OCI-LY3 (cell line): Measurements from ENCODE around the gene GALNTL6.

Experiments
- H2AFZ ChIP-seq: fragments of 200-600, 300-600 bp; shearing (Covaris generic); 2 replicates; pipeline ENCODE4 v1.6.0; 2014; ENCODE audit warnings: antibody characterized with exemption, low read depth, low read length
- H3K27ac ChIP-seq: fragments of 200-600, 300-600 bp; sonication (generic); 2 replicates; pipeline ENCODE4 v1.5.1; 2014; ENCODE audit warnings: mild to moderate bottlenecking, low read length, moderate library complexity, mixed read lengths
- H3K27me3 ChIP-seq: fragments of 200-600, 300-600 bp; sonication (generic); 2 replicates; pipeline ENCODE4 v1.6.1; 2014; ENCODE audit warnings: low read depth, low read length, mixed read lengths
- H3K36me3 ChIP-seq: fragments of 200-600, 300-600 bp; sonication (generic); replicated peaks from 2 replicates; pipeline ENCODE3; 2014; ENCODE audit warnings: low read depth, low read length, mixed read lengths
- H3K4me1 ChIP-seq: fragments of 300-600, 200-600 bp; sonication (generic); 2 replicates; pipeline ENCODE4 v1.6.1; 2014; ENCODE audit warnings: low read length, mixed read lengths
- H3K4me2 ChIP-seq: fragments of 200-600, 300-600 bp; sonication (generic); 2 replicates; pipeline ENCODE4 v1.6.1; 2014; ENCODE audit warnings: low read length, mixed read lengths
- H3K4me3 ChIP-seq: fragments of 300-600, 200-600 bp; sonication (generic); 2 replicates; pipeline ENCODE4 v1.5.1; 2014; ENCODE audit warnings: antibody characterized with exemption, mild to moderate bottlenecking, low read length, moderate library complexity
- H3K79me2 ChIP-seq: fragments of 300-600, 200-600 bp; shearing (Covaris generic); 2 replicates; pipeline ENCODE4 v1.6.1; 2014; ENCODE audit warnings: mild to moderate bottlenecking, low read length, mixed read lengths
- H3K9ac ChIP-seq: fragments of 300-600, 200-600 bp; shearing (Covaris generic); 2 replicates; pipeline ENCODE4 v1.6.0; 2014; ENCODE audit warnings: mild to moderate bottlenecking, low read length, moderate library complexity
- H3K9me3 ChIP-seq: fragments of 200-600, 300-600 bp; shearing (Covaris generic); 2 replicates; pipeline ENCODE4 v1.6.1; 2014; ENCODE audit warnings: low read length, mixed read lengths; ENCODE audit not compliant: insufficient read depth
- H4K20me1 ChIP-seq: fragments of 200-600, 300-600 bp; sonication (generic); 2 replicates; pipeline ENCODE4 v1.6.1; 2016; ENCODE audit warnings: low read length, mixed read lengths; ENCODE audit not compliant: insufficient read depth
- EZH2phosphoT487 ChIP-seq: fragments of 200-600 bp; shearing (Covaris generic); IDR thresholded peaks from 2 replicates; pipeline ENCODE4 v1.6.1; 2018; ENCODE audit warnings: antibody characterized with exemption, mixed run types, low read depth
- TF ChIP-seq, protein P1 (sequence below): fragments of 200-600, 300-600 bp; sonication (generic); IDR thresholded peaks from 2 replicates; pipeline ENCODE4 v1.5.1; 2014; ENCODE audit warnings: antibody characterized with exemption, low read length, low read depth

The GALNTL6 gene

DNA sequence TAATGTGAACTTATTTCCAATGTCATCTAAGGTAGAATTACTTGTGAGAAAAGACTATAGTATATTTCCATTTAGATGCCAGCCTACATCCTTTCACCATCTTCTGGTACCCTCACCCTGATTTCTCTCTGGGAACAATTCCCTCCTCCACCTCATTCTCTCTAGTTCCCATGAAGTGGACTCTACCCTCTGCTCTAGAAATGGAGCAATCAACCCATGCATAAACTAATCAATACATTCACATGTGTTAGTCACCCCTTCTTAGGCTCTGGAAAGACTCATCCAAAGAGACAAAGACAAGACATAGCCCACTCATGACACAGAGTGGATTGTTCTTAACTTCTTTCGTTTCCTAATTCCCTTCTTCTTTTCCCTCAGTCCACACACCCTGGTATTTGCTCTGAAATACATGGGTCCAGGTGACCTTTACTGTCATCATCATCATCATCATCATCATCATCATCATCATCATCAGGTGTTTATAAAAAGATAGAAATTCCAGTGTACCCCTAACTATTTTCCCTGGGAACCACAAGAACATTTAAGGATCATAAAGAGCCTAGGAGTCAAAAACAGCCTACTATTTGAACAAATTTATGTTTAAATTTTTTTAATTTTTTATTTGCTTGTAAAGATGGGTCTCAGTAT is 1056.5 kb downstream of the GALNTL6 start:
- Histone ChIP-seq H3K4me2 (no peak overlapping the region), H3K27ac (no peak overlapping the region), H3K4me1 (no peaks in the 10 kb centered on the region), H2AFZ (no peak overlapping the region), H3K79me2 (no peaks in the 10 kb centered on the region), H3K9me3 (no peaks in the 10 kb centered on the region), H3K9ac (no peak overlapping the region), H3K36me3 (no peaks in the 10 kb centered on the region), H3K27me3 (no peaks in the 10 kb centered on the region), H4K20me1 (no peaks in the 10 kb centered on the region), H3K4me3 (no peak overlapping the region)
- no peak for TF ChIP-seq EZH2phosphoT487
- TF ChIP-seq, protein P1, sequence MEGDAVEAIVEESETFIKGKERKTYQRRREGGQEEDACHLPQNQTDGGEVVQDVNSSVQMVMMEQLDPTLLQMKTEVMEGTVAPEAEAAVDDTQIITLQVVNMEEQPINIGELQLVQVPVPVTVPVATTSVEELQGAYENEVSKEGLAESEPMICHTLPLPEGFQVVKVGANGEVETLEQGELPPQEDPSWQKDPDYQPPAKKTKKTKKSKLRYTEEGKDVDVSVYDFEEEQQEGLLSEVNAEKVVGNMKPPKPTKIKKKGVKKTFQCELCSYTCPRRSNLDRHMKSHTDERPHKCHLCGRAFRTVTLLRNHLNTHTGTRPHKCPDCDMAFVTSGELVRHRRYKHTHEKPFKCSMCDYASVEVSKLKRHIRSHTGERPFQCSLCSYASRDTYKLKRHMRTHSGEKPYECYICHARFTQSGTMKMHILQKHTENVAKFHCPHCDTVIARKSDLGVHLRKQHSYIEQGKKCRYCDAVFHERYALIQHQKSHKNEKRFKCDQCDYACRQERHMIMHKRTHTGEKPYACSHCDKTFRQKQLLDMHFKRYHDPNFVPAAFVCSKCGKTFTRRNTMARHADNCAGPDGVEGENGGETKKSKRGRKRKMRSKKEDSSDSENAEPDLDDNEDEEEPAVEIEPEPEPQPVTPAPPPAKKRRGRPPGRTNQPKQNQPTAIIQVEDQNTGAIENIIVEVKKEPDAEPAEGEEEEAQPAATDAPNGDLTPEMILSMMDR = no peak

DNA sequence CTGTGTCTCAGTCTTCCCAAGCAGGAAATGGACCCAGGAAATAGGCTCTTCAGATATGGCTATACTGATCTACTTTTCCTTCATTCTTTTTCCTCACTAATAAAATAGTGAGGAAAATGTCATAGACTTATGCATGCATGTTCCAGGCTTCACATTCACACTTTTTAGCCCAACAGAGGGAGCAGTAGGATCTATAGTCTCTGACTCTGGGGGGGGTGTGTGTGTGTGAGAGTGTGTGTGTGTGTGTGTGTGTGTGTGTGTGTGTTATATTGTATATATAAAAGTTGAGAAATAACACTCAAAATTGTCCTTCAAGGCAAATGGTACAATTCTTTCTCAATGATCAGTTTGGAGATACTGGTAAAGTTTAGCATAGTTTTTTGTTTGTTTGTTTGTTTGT is 1058.2 kb downstream of the GALNTL6 start:
- Histone ChIP-seq H3K27ac (no peak overlapping the region), H2AFZ (no peak overlapping the region), H3K79me2 (no peaks in the 10 kb centered on the region)

DNA sequence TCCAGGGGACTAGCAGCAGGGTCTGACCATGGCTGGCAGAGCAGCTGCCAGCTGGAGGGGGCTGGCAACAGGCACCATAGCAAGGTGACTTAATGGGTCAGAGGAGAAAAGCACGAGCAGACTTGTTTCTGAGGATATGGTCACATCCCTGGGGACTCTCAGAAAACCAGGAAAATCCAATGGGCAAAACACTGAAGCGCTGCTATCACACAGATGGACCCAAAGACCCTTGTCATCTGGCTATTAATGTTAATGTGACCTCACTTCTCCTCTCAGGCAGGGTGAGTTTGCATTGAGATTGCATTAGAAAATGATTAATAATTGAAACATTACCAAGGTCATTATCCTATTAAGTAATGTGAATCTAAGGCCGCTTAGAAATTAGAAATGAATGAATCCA is 1061.7 kb downstream of the GALNTL6 start:
- Histone ChIP-seq H3K4me2 (no peak overlapping the region), H3K4me1 (no peaks in the 10 kb centered on the region), H3K4me3 (no peak overlapping the region), H3K36me3 (no peaks in the 10 kb centered on the region), H3K9ac (no peak overlapping the region), H2AFZ (no peak overlapping the region), H3K27ac (no peak overlapping the region), H3K27me3 (no peaks in the 10 kb centered on the region), H4K20me1 (no peaks in the 10 kb centered on the region), H3K79me2 (no peaks in the 10 kb centered on the region), H3K9me3 (0 out of 2 replicates have a peak, but pooled peaks cover 2% of the 10 kb centered on the region)
- TF ChIP-seq EZH2phosphoT487 = no peak
- TF ChIP-seq, protein P1 = no peak

More for the DNA sequence above, 1058.2 kb downstream of the GALNTL6 start:
- H3K4me1 ChIP-seq = no peaks in the 10 kb centered on the region
- no peak for TF ChIP-seq EZH2phosphoT487
- TF ChIP-seq, protein P1 = no peak
- H4K20me1 ChIP-seq = no peaks in the 10 kb centered on the region
- H3K9me3 ChIP-seq = no peaks in the 10 kb centered on the region
- no peak overlapping the region for H3K4me2 ChIP-seq
- no peaks in the 10 kb centered on the region for H3K36me3 ChIP-seq
- no peak overlapping the region for H3K4me3 ChIP-seq
- H3K9ac ChIP-seq = no peak overlapping the region
- H3K27me3 ChIP-seq = no peaks in the 10 kb centered on the region

DNA sequence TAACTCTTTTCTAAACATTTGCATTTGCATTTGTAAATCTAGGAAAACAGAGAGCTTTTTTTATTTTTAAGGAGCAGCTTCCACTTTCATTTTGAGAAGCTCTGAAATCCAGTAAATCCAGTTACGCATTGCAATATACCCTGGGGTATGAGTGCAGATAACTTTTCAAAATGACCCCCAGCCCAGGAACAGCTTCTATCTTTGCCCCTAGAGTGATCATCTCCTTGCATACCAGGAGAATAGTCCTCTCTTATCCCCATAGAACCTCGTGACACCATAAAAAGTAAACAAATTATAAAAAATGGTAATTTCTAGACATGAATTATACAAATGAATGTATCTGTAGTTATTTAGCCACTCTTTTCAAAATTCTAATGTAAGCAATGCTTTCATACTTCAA is 1063.2 kb downstream of the GALNTL6 start:
- Histone ChIP-seq H3K27ac (no peak overlapping the region), H3K9me3 (0 out of 2 replicates have a peak, but pooled peaks cover 2% of the 10 kb centered on the region), H3K36me3 (no peaks in the 10 kb centered on the region), H2AFZ (no peak overlapping the region), H3K79me2 (no peaks in the 10 kb centered on the region), H3K4me2 (no peak overlapping the region), H4K20me1 (no peaks in the 10 kb centered on the region), H3K4me3 (no peak overlapping the region), H3K27me3 (no peaks in the 10 kb centered on the region), H3K9ac (no peak overlapping the region), H3K4me1 (no peaks in the 10 kb centered on the region)
- no peak for TF ChIP-seq EZH2phosphoT487
- TF ChIP-seq, protein P1 = no peak
